Panc1 (cell line): Measurements from ENCODE around the gene LGALS13. TPM values are rescaled to one million over a fixed set of nuclear protein-coding genes. Genes with fewer than 3 reads are reported as not detected.
A peak's percentile ranks its signal among the peaks of the same experiment; 100 is the strongest.

ENCODE experiments used
- ATAC-seq: fragments of 200-7000 bp; cut with Tn5 transposase; 2 replicates; pipeline ENCODE4 v1.9.1; 2020; ENCODE audit warnings: mild to moderate bottlenecking, moderate library complexity
- BruUV-seq: library from RNA; stranded (reverse); fragments of 400-500 nt; replicated peaks from 2 replicates; lab custom pipeline; 2021; lab: Mats Ljungman, UMichigan
- CTCF ChIA-PET: fragments of 300-600 bp; sonication (Branson Sonifier 250); formaldehyde crosslinking; loops from one replicate; lab custom pipeline; 2022; ENCODE audit warnings: antibody characterized with exemption; lab: Charles Lee
- POLR2A ChIA-PET: fragments of 300-600 bp; sonication (Branson Sonifier 250); formaldehyde crosslinking; loops from one replicate; lab custom pipeline; 2022; ENCODE audit warnings: antibody characterized with exemption; lab: Charles Lee
- DNase-seq: peaks from one replicate; pipeline ENCODE4 v3.0.0-alpha.2; 2010; ENCODE audit warnings: low read depth, low spot score
- H3K27ac ChIP-seq: 2 replicates; pipeline ENCODE4 v1.5.1; 2011; ENCODE audit warnings: mild to moderate bottlenecking, low read length, inconsistent platforms
- H3K27me3 ChIP-seq: fragments of 200-500 bp; sonication (Bioruptor generic); 2 replicates; pipeline ENCODE4 v1.6.0; 2014; ENCODE audit warnings: low read length, inconsistent platforms; ENCODE audit not compliant: control insufficient read depth, insufficient read depth
- H3K36me3 ChIP-seq: fragments of 200-500 bp; sonication (Bioruptor generic); 2 replicates; pipeline ENCODE4 v1.5.1; 2014; ENCODE audit warnings: inconsistent platforms, mild to moderate bottlenecking, low read length, moderate library complexity; ENCODE audit not compliant: control insufficient read depth, insufficient read depth
- H3K4me1 ChIP-seq: 2 replicates; pipeline ENCODE4 v1.5.1; 2011; ENCODE audit warnings: inconsistent platforms, mild to moderate bottlenecking, low read length, moderate library complexity; ENCODE audit not compliant: control insufficient read depth, insufficient read depth
- H3K4me3 ChIP-seq, 2 experiments: 2 replicates each; pipeline ENCODE4 v1.5.1; 2011 to 2012; ENCODE audit warnings: low read depth in 2 of 2, low read length in 2 of 2, mild to moderate bottlenecking in 2 of 2, inconsistent platforms in 1 of 2, moderate library complexity in 1 of 2
- H3K9me3 ChIP-seq: fragments of 200-500 bp; sonication (Bioruptor generic); 2 replicates; pipeline ENCODE4 v1.5.1; 2014; ENCODE audit warnings: low read depth, mild to moderate bottlenecking, inconsistent platforms, low read length, moderate library complexity; ENCODE audit not compliant: control insufficient read depth, insufficient read depth
- POLR2AphosphoS5 ChIP-seq: IDR thresholded peaks from 2 replicates; pipeline ENCODE4 v1.6.1; 2012; ENCODE audit warnings: mild to moderate bottlenecking, low read depth, low read length, moderate library complexity
- SIN3A ChIP-seq: IDR thresholded peaks from 2 replicates; pipeline ENCODE4 v1.6.1; 2012; ENCODE audit warnings: low read depth, mild to moderate bottlenecking, low read length, moderate library complexity, borderline replicate concordance; ENCODE audit not compliant: insufficient read depth
- TCF7L2 ChIP-seq: IDR thresholded peaks from 2 replicates; pipeline ENCODE4 v1.6.1; 2011; ENCODE audit warnings: mild to moderate bottlenecking, low read depth, low read length, inconsistent platforms
- in situ Hi-C: cut with HindIII; loops from 2 replicates; pipeline ENCODE4 v1.10.0; 2016; ENCODE audit warnings: low sequenced_read_pairs, low pct_unique_long_range_greater_than_20kb
- intact Hi-C: fragments of 100-400 bp; cut with micrococcal nuclease; formaldehyde crosslinking; loops from one replicate; pipeline ENCODE4 v1.10.0; 2022; ENCODE audit not compliant: unreplicated experiment
- total RNA-seq: library from RNA; stranded (reverse); gene quantifications from one replicate; pipeline ENCODE4 v1.2.1, GENCODE V29; 2021; ENCODE audit not compliant: unreplicated experiment
- TF ChIP-seq, protein P1 (sequence below), 2 experiments: IDR thresholded peaks; 2 replicates each; pipeline ENCODE4 v1.6.1; 2011 to 2012; ENCODE audit warnings: low read depth in 2 of 2, control low read depth in 1 of 2, low read length in 1 of 2, mild to moderate bottlenecking in 1 of 2, moderate library complexity in 1 of 2; ENCODE audit not compliant: insufficient read depth in 1 of 2
- TF ChIP-seq, protein P2 (sequence below): fragments of 450-650 bp; IDR thresholded peaks from 2 replicates; pipeline ENCODE4 v1.5.1; 2017; ENCODE audit warnings: mild to moderate bottlenecking

LGALS13 gene
- total RNA-seq, 1 experiment from 2014 or later, result not detected

DNA sequence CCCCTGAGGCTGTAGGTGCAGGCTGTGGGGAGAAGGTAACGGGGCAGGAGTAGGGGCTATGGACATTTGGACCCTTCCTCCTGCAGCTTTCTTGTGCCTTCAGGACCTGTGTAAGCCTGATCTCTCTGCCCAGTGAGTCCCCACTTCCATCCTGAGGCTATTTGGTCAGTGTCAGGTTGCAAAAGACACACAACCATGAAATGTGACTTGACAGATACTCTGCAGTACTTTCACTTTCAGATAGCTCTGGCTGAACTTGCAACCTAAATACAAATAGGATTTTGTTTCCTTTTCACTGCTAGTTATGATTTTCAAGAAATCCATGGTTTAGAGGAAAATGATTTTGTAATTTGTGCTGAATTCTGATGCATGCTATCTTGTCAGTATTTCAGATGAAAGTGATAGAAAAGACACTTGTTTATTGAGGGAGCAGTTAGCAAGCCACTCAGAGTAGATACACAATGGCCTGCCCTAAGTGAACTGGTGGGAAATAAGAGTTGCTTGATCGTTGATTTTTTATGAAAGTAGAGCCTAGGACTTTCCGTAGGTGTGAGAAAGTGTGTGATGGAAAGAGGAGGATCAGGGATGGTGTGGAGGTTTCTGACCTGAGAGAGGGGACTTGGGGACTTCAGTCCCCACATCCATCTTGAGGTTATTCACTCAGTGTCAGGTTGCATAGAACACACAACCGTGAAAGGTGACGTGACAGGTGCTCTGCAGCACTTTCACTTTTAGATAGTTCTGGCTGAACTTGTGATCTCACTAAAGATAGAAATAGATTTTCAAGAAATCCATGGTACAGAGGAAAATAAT is 44.3 kb upstream of the LGALS13 start:
- no peaks in the 10 kb centered on the region for H3K36me3 ChIP-seq
- peaks cover 17% of the 10 kb centered on the region for H3K4me1 ChIP-seq
- no peaks in the 10 kb centered on the region for H3K9me3 ChIP-seq
- peak overlapping the region; percentile 0 to 36; a peak in 3 of 4 replicates for H3K4me3 ChIP-seq
- DNase-seq (peak; percentile 91), ATAC-seq (peak; percentile 82)
- BruUV-seq, result no TSS peak
- intact Hi-C loops, result no loop called here
- TF ChIP-seq, protein P1, sequence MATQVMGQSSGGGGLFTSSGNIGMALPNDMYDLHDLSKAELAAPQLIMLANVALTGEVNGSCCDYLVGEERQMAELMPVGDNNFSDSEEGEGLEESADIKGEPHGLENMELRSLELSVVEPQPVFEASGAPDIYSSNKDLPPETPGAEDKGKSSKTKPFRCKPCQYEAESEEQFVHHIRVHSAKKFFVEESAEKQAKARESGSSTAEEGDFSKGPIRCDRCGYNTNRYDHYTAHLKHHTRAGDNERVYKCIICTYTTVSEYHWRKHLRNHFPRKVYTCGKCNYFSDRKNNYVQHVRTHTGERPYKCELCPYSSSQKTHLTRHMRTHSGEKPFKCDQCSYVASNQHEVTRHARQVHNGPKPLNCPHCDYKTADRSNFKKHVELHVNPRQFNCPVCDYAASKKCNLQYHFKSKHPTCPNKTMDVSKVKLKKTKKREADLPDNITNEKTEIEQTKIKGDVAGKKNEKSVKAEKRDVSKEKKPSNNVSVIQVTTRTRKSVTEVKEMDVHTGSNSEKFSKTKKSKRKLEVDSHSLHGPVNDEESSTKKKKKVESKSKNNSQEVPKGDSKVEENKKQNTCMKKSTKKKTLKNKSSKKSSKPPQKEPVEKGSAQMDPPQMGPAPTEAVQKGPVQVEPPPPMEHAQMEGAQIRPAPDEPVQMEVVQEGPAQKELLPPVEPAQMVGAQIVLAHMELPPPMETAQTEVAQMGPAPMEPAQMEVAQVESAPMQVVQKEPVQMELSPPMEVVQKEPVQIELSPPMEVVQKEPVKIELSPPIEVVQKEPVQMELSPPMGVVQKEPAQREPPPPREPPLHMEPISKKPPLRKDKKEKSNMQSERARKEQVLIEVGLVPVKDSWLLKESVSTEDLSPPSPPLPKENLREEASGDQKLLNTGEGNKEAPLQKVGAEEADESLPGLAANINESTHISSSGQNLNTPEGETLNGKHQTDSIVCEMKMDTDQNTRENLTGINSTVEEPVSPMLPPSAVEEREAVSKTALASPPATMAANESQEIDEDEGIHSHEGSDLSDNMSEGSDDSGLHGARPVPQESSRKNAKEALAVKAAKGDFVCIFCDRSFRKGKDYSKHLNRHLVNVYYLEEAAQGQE (IDR thresholded peaks at IDR 0.05; ENCODE audit: insufficient read depth in 1 of 2, low read depth in 2 of 2, low read length in 1 of 2), result no peak
- TF ChIP-seq SIN3A (no peak), POLR2AphosphoS5 (no peak), TCF7L2 (no peak)
- TF ChIP-seq, protein P2, sequence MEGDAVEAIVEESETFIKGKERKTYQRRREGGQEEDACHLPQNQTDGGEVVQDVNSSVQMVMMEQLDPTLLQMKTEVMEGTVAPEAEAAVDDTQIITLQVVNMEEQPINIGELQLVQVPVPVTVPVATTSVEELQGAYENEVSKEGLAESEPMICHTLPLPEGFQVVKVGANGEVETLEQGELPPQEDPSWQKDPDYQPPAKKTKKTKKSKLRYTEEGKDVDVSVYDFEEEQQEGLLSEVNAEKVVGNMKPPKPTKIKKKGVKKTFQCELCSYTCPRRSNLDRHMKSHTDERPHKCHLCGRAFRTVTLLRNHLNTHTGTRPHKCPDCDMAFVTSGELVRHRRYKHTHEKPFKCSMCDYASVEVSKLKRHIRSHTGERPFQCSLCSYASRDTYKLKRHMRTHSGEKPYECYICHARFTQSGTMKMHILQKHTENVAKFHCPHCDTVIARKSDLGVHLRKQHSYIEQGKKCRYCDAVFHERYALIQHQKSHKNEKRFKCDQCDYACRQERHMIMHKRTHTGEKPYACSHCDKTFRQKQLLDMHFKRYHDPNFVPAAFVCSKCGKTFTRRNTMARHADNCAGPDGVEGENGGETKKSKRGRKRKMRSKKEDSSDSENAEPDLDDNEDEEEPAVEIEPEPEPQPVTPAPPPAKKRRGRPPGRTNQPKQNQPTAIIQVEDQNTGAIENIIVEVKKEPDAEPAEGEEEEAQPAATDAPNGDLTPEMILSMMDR, result no peak
- in situ Hi-C loops, result no loop called here
- ChIA-PET CTCF (interaction anchor here (1.0 to 1.2 kb wide), 3 partner anchors 12 to 69 kb away, joined by 3 to 6 read pairs (median 4); no protein-coding TSS in a partner anchor), POLR2A (interaction anchor here (0.5 to 0.6 kb wide), 3 partner anchors 46 to 215 kb away, joined by 3 to 13 read pairs (median 4); partner anchors contain the start of gene RPS16)
- peak overlapping the region; percentile 0; the same call in 1 of the 2 replicates for H3K27ac ChIP-seq
- H3K27me3 ChIP-seq, result peaks cover 39% of the 10 kb centered on the region

- ChIA-PET POLR2A (interaction anchor here (0.6 kb wide), 2 partner anchors 123 to 270 kb away, joined by 4 read pairs; partner anchors contain the start of gene RPS16), CTCF (interaction anchor here (0.5 to 3.8 kb wide), 5 partner anchors 7 to 113 kb away, joined by 3 to 31 read pairs (median 5); no protein-coding TSS in a partner anchor)
- Histone ChIP-seq H3K27me3 (peaks cover 40% of the 10 kb centered on the region), H3K4me3 (no peak overlapping the region), H3K36me3 (no peaks in the 10 kb centered on the region), H3K27ac (no peak overlapping the region), H3K4me1 (peaks cover 17% of the 10 kb centered on the region), H3K9me3 (no peaks in the 10 kb centered on the region)
- in situ Hi-C loops (no loop called here), intact Hi-C loops (no loop called here)
- BruUV-seq, result no TSS peak
- TF ChIP-seq POLR2AphosphoS5 (no peak), SIN3A (no peak), TCF7L2 (no peak)
- TF ChIP-seq, protein P2, result no peak
- TF ChIP-seq, protein P1 (IDR thresholded peaks at IDR 0.05; ENCODE audit: insufficient read depth in 1 of 2, low read depth in 2 of 2, low read length in 1 of 2), result no peak
- DNase-seq (no peak), ATAC-seq (peak; percentile 6)
Measured at GRCh38 chr19:39558624-39559117, 43.7 kb upstream of the LGALS13 start.
